Sigmoid colon (tissue), 4 donors: ENCODE results near the gene TFAP2D.

Experiments
- CTCF ChIP-seq, 4 experiments: fragments of 450-650 bp in 3 of 4; fragments of 200-600 bp in 1 of 4; IDR thresholded peaks; one replicate each; pipeline ENCODE4 v1.5.1; 2016 to 2019; ENCODE audit warnings: antibody characterized with exemption in 4 of 4, mild to moderate bottlenecking in 3 of 4, moderate library complexity in 2 of 4
- EP300 ChIP-seq, 4 donors: sonication (generic); formaldehyde crosslinking; IDR thresholded peaks; one replicate each; pipeline ENCODE4 v1.6.1; 2017; ENCODE audit warnings: antibody characterized with exemption in 4 of 4
- POLR2A ChIP-seq, 2 donors: fragments of 450-650 bp; IDR thresholded peaks; one replicate each; pipeline ENCODE4 v1.6.1; 2016; ENCODE audit warnings: antibody characterized with exemption in 2 of 2, mild to moderate bottlenecking in 2 of 2, moderate library complexity in 2 of 2
- POLR2AphosphoS5 ChIP-seq, 4 donors: sonication (generic); formaldehyde crosslinking; IDR thresholded peaks; one replicate each; pipeline ENCODE4 v1.6.1; 2017; ENCODE audit warnings: antibody characterized with exemption in 4 of 4

GRCh38 chr6:50795574-50795973, 82.2 kb downstream of the TFAP2D start:
- TF ChIP-seq EP300 (IDR thresholded peaks at IDR 0.05) = no peak
- TF ChIP-seq CTCF (IDR thresholded peaks at IDR 0.05) = no peak
- TF ChIP-seq POLR2A (IDR thresholded peaks at IDR 0.05) = no peak
- TF ChIP-seq POLR2AphosphoS5 (IDR thresholded peaks at IDR 0.05) = no peak
